ENCODE results near the gene KDM4C.

Gene KDM4C

GRCh38 chr9:7042124-7042523 is 284.4 kb downstream of the KDM4C start:
- no peak for DNase-seq (ENCODE audit: low read depth in 3 of 3)

- no peak for DNase-seq (ENCODE audit: low read depth in 3 of 3)
Measured at GRCh38 chr9:7045361-7045760, 287.6 kb downstream of the KDM4C start.

DNA sequence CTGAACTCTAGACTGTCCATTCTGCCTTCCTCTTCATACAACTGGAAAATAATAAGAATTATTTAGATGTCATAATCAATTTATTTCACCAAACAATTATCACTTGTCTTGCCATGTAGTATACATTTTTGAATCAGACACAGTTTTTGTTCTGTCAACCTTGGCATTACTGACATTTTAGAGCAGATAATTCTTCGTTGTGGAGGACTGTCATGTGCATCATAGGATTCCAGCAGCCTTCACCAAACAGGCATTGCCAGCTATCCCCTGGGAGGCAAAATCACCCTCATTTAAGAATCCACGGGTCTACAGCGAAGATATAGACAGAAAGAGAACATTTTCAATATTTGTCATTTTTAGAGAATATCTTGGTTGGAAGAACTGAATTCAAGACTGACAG is 293.9 kb downstream of the KDM4C start:
- DNase-seq (ENCODE audit: low read depth in 3 of 3), result no peak

GRCh38 chr9:7053903-7054302 is 296.1 kb downstream of the KDM4C start:
- DNase-seq (ENCODE audit: low read depth in 3 of 3), result no peak

DNA sequence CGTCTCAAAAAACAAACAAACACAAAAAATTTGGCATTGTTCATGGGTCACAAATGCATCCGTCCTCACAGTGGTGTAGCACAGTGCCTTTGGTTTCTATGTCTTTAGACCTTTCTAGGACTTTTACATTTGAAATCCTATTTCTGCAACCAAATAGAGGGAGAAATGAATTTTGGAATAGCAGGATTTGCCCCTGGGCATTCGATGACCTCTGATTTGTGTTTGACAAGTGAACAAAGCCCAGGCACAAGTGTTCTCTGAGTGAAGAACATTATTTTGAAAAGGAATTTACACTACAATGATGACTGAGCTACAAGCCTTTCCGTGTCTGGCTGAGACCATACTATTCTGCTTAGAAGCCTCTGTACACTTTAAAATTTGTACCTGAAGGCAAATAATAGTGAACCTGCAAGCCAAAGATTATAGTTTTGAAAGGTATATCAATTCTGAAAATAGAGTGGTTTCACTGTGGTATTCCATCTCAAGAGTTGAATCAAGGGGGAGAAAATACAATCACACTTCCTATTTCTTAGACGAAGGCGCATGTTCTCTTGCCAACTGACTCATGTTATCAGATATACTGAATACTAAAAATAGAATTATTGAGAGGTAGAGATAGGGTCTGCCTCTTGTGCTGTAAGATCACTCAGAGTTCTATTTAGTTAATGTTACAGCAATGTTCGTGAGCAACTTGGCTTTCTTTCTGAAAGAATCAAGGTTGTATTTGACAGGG is 297.6 kb downstream of the KDM4C start:
- no peak for DNase-seq (ENCODE audit: low read depth in 3 of 3)

GRCh38 chr9:7056254-7056653 is 298.5 kb downstream of the KDM4C start:
- DNase-seq (ENCODE audit: low read depth in 3 of 3), result no peak

GRCh38 chr9:7058473-7058872 is 300.7 kb downstream of the KDM4C start:
- no peak for DNase-seq (ENCODE audit: low read depth in 3 of 3)

- DNase-seq (ENCODE audit: low read depth in 3 of 3), result no peak
Measured at GRCh38 chr9:7067169-7067568, 309.4 kb downstream of the KDM4C start.

GRCh38 chr9:7071916-7072315 is 314.1 kb downstream of the KDM4C start:
- no peak for DNase-seq (ENCODE audit: low read depth in 3 of 3)

GRCh38 chr9:7073706-7074105 is 315.9 kb downstream of the KDM4C start:
- no peak for DNase-seq (ENCODE audit: low read depth in 3 of 3)

DNA sequence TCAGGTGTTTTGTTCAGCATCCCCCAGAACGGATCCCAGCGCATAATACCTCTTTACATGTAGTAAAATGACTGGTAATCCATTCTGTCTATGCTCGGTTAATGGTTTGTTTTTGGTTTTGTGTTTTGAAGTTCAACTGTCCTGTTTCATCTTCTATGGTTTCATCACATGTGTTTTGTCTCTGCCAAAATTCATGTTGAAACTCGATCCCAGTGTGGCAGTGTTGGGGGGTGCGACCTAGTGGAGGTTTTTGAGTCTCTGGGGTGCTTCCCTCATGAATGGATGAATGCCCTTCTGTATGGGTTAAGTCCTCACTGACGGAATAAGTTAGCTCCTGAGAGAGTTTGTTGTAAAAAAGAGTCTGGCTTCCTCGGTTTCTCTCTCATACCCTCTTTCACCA is 317.4 kb downstream of the KDM4C start:
- DNase-seq (ENCODE audit: low read depth in 3 of 3), result no peak

DNA sequence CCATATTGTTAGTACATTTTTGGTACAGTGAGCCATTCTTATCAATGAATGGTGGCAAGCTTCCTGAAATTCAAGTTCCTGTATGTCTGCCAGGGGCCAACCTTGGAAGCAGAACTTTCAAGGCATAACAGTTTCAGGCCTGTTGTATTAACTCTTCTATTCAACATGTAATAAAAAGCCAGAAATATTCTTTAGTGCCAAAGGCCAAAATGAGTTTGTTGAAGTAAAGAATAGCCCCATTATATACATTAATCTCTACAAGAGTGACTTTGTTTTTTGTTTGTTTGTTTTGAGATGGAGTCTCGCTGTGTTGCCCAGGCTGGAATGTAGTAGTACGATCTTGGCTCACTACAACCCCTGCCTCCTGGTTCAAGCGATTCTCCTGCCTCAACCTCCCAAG is 321.3 kb downstream of the KDM4C start:
- no peak for DNase-seq (ENCODE audit: low read depth in 3 of 3)

DNA sequence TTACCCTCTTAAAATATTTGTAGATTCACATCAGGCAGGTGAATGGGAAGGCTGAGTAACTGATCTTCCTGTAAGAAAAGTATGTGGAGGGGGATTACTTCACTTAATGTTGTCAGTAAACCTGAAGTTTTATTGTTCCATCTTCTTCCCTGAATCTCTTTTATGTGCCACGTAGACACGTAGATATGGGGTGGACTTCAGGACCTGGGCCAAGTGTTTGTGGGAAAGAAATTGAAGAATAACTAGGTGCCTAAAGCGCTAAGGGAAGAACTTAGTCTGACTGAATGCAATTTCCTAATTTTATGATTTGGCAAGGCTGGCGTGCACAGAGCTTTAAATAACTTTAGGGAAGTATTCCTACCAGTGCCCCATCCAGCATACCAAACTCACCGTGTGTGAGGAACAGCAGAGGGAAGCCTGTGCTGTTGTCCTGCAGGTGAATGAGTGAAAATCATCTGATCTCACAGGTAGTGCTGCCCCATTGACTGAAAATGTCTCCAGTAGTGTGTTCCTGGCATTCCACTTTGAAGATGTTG is 323.4 kb downstream of the KDM4C start:
- DNase-seq (ENCODE audit: low read depth in 3 of 3), result no peak

DNA sequence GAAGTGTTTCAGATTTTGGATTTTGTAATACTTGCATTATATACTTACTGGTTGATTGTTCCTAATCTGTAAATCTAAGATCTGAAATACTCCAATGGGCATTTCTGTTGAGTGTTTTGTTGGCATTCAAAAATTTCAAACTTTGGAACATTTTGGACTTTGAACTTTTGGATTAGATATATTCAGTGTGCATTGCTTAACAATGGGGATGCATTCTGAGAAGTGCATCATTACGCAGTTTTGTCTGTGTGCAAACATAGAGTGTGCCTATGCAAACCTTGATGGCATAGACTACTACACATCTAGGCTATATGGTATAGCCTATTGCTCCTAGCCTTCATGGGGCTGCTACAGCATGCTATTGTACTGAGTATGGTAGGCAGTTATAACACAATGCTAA is 325.4 kb downstream of the KDM4C start:
- no peak for DNase-seq (ENCODE audit: low read depth in 3 of 3)

- DNase-seq (ENCODE audit: low read depth in 3 of 3), result no peak
Measured at GRCh38 chr9:7085357-7085756, 327.6 kb downstream of the KDM4C start.

DNA sequence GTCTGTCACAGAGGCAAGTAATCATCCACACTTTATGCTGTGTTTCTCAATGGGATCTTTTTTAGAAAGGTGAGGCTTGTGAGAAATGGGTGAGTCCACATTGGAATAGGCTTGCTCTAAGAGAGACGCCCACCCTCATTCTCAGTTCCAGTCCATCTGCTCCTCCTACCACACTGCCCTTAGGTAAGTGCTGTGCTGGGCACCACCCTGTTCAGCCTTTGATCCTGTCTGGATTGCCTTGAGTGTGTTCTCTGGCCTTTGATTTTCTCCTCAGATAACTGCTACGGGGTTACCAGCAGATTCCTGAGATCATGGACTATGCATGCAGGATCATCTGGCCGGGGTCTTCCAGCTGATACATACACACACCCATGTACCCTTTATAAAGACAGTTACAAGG is 328.6 kb downstream of the KDM4C start:
- no peak for DNase-seq (ENCODE audit: low read depth in 3 of 3)

DNA sequence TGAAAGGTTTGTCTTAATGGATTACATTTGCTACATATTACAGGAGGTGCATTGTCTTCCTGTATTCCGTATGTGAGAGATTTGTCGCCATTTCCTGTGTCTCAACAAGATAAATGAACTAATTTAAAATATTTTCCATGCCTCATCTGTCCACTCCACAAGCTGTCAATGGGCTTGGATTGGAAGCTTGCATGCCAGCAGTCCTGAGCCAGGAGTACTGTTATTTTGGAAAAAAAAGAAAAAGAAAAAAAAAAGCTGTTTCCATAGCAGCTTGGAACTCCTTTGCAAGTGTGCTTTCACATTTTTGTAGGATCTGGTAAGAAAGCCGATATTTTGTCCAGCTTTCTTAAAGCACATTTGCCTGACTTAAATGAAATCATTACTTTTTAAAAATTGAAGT is 330.8 kb downstream of the KDM4C start:
- no peak for DNase-seq (ENCODE audit: low read depth in 3 of 3)

GRCh38 chr9:7089406-7090193 is 331.8 kb downstream of the KDM4C start:
- DNase-seq (ENCODE audit: low read depth in 3 of 3), result no peak

- no peak for DNase-seq (ENCODE audit: low read depth in 3 of 3)
Measured at GRCh38 chr9:7093040-7093439, 335.3 kb downstream of the KDM4C start.

DNA sequence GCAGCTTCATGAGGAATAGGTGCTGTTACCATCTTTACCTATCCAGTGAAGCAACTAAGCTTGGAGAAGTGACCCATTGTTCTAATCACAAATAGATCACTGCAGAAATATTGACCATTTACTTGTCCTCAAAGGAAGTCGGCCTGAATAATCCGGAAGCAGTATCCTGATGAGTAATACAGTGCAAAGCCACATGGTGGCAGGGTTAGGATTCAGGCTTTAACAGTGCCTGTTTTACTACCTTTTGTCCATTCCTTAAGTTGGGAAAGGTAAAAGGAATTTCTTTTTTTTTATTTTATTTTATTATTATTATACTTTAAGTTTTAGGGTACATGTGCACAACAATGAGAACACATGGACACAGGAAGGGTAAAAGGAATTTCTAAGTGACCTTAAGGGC is 336.3 kb downstream of the KDM4C start:
- DNase-seq (ENCODE audit: low read depth in 3 of 3), result no peak

DNA sequence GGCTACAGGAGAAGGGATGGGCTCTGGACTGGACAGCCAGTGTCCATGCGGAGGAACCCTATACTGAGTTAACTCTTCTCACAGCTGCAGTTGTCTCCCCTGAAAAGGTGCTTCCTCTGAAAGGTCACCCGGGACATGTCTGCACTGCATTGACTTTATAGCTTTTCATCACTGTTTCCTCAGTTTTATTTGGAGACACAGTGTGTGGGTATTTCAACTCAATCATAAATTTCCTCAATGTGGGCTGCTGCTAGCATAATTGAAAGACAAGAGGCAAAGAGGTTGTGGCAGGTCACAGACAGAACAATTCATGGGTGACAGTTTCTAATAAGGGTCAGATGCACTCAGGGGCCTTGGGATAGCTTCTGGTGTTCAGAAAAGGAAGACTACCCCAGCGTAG is 336.8 kb downstream of the KDM4C start:
- no peak for DNase-seq (ENCODE audit: low read depth in 3 of 3)

DNA sequence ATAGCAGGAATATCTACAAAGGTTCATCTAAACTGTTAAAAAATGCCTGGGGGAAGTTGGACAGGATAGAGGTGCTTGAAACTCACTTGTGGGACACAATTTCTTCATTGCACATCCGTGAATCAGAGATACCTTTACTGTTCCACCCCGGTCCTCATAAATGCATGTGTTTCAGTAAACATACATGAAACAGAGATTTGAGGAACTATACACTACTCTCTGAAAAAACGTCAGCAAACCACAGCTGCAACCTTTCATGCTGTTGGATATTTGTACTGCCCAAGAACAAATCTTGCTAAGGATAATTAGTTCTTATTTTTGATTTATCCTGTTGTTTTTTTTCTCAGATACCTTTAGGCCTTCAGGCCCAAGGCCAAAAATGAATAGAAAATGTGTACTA is 337.3 kb downstream of the KDM4C start:
- DNase-seq (ENCODE audit: low read depth in 3 of 3), result no peak

DNA sequence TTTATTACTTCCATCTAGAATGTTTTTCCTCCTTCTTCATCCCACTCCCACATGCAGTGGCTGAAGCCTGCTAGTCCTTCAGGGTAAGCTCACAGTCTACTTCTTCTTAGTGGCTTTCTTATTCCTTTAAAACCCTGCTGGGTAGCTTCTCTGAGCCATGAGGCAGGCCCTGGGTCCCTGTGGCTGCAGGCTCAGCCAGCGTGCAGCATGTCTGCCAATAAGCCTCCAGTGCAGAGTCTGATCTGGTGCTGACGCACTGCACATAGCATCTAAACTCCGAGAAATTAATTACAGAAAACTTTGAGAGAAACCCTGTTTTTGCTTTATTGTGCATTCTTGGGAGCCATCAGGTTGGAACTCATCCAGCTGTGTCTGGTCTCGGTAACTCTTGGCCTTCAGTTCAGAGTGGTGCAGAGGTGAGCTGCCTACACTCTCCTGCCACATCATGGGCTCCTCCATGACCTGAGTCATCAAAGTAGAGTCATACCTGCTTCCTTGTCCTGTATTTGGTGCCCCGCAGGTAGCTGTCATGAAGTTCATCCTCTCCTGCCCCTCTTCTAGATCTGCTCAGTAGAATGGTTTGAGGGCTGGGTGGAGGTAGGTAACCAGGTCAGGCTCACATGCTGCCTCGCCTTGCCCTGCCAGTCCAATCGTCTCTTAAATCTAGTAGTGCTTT is 339.4 kb downstream of the KDM4C start:
- DNase-seq (ENCODE audit: low read depth in 3 of 3), result no peak
